IPS DF 19.7 (cell line): Measurements from ENCODE around the gene HPS4.
"Not testable (repeated sequence)": the region's sequence is repeated elsewhere in the genome, so short reads cannot be mapped to it uniquely, and the experiment has no call there.

Source experiments
- DNase-seq: peaks from one replicate; pipeline ENCODE4 v3.0.0-alpha.2; 2013; ENCODE audit warnings: low read depth, low spot score

The HPS4 gene

DNA sequence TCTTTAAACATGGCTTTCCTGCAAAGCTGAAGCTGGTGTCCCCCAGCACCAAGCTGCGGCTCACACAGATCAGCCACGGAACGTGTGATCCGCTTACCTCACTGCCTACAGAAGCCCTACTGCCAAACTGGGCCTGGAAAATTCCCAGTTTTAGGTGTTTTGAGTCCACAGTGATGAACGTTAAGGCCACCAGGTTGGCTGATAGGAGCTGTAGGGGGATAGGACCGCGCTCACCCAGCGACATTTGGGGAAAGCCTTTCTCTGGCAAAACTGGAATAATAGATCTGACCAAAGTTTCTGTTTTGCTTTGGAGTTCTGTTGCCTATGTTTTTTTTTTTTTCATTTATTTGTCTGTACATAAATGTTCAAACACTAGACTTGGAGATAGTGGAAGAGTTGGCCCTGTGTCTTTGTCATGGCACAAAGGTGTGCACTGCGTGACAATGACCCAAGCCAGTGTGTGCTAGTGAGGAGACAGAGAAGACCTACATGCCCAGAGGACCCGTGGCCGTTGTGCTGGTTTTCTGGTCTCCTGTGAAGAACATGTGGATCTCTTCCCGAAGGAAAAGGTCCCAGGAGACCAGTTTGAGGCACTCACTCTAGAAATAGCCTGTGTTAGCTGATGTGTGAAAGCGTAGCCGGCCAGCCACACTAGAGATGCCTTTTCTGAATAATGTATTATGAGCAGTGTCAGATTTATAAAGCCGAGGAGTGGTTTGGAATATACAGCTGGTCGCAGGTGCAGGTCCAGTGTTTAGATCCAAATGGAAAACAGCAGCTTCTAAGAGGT lies 39.5 kb downstream of the HPS4 start:
- DNase-seq = no peak

DNA sequence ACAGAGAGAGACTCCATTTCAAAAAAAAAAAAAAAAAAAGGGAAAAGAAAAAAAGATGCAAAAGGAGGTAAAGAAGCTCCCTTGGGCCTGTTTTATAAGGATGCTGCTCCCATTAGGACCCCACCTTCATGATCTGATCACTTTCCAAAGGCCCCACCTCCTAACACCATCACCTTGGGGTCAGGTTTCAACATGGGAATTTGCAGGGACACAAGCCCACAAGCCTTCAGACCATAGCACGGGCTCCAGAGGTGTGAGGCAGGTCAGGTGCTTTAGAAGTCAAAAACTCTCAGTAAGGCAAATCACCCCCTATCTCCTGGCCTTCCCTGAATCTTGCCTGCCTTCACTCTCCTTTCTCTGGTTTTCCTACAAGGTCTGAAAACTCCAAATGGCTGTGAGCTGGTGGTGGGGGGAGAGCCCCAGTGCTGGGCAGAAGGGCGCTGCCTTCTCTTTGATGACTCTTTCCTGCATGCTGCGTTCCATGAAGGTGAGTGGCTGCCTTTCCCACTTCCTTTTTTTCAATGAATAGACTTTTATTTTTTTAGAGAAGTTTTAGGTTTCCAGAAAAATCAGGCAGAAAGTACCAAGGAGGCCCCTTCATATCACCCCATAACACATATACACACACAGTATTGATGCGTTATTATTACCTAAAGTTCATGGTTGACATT lies 41.4 kb downstream of the HPS4 start:
- DNase-seq = no peak

DNA sequence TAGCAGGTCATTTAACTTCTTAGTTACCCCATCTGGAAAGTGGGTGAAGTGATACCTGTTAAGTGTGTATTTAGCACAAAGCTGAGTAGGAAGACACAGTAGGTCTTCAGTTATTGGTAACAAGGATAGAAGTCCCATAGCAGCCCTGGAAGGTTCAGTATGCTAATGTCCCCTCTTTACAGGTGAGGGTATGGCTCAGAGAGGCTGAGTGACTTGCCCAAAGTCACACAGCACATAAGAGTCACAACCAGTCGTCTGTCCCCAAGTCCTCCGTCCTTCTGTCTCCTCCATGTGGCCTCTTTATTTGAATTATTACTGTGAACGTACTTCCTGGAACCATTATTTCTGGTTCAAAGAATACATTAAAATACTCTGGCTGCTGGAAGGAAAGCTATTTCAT lies 44.0 kb downstream of the HPS4 start:
- no peak for DNase-seq

DNA sequence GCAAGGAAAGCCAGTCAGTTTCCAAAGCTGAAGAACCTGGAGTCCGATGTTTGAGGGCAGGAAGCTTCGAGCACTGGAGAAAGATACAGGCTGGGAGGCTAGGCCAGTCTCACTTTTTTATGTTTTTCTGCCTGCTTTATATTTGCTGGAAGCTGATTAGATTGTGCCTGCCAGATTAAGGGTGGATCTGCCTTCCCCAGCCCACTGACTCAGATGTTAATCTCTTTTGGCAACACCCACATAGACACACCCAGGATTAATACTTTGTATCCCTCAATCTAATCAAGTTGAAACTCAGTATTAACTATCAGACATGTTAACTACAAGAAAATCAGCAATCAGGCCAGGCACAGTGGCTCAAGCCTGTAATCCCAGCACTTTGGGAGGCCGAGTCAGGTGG lies 44.8 kb downstream of the HPS4 start:
- DNase-seq = not testable (repeated sequence)

DNA sequence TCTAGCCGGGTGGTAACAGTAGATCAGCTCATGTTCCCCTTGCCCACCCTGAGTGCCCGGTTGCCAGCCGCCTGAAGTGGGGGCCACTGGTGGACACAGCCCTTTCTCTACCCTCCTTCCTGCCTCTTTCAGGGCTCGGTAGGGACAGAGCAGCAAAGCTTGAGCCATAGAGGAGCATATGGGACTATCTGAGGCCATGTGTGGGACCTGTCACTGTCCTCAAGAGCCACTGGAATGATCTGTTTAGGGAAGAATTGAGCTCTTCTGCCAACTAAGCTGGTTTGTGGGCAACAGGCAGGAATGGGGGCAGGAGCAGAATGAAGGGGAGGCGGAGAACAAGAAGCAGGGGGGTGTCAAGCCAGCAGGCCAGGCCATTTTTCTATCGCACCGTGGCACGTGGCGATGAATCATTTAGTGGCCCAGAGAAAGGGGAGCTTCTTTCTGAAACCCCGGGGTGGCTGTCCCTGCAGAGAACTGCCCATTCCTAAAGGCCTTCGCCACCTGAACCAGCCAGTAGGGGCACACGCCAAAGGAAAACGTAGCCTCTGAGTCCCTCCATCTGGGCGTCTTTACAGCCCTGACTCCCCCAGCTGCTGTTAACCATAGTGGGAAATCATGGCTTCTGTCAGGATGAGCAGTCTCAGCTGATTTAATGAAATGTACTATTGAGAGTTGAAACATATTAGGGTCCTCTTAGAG lies 45.7 kb downstream of the HPS4 start:
- DNase-seq = no peak

DNA sequence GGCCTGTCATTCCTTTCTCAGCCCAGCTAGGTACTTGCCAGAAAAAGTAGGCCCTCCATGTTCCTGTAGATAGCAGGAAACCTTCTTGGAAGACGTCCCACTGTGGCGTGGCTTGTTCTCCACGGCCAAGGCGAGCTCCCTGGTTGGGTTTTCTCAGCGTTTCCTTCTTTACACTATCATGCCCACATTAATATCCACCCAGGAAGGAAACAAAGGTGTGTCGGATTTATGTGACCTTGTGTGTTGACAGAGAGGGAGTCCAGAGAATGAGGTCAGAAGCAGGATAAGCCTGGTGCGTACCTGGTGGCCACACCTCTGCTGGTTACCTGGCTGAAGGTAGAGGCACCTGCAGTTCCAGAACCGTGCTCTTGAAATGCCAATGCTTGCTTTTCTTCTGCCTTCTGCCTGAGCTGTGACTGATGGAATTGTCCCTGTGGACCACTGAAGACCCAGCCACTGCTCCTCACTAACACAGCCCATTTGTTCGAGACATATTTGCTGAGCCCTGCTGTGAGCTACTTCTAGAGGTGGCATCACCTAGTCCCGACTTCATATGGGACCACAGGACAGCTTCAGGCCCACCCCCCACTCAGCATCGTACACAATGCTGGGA lies 46.6 kb downstream of the HPS4 start:
- no peak for DNase-seq

DNA sequence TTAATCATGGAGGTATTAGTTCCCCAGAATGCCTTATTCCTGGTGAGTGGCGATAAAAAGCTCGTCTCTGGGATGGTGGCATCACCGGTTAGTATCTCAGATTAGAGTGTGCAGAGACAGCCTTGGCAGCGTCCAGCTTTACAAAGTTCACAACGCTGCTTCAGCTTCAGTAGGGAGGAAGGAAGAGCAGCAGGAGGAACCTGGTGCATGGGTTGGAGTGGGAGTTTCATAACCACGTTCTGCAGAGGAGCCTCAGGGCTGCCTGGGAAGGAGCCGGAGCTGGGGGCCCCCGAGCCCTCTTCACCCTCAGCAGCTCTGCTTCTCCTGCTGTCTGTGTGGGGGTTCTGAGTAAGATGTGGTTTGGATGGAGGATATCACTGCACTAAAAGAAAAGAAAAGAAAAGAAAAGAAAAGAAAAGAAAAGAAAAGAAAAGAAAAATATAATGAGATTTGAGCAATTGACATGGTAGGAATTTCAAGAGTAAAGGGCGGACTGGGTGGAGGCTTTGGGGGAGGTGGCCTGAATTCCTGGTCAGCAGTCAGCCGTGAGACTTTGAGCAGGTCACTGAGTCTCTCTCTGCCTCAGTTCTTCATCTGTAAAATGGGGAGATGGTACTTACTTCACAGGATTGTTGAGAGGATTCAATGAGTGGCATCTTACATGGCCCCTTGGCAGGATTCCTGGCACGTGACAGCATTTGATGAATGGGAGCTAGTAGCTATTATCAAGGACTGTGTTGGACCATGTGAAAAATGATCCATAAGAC lies 48.1 kb downstream of the HPS4 start:
- DNase-seq = no peak

DNA sequence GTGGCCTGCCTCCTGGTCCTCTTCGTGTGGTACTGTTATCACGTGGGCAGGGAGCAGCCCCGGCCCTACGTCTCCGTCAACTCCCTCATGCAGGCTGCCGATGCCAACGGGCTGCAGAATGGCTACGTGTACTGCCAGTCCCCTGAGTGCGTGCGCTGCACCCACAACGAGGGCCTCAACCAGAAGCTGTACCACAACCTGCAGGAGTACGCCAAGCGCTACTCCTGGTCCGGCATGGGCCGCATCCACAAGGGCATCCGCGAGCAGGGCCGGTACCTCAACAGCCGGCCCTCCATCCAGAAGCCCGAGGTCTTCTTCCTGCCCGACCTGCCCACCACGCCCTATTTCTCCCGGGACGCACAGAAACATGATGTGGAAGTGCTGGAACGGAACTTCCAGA lies 49.8 kb downstream of the HPS4 start:
- DNase-seq = no peak

DNA sequence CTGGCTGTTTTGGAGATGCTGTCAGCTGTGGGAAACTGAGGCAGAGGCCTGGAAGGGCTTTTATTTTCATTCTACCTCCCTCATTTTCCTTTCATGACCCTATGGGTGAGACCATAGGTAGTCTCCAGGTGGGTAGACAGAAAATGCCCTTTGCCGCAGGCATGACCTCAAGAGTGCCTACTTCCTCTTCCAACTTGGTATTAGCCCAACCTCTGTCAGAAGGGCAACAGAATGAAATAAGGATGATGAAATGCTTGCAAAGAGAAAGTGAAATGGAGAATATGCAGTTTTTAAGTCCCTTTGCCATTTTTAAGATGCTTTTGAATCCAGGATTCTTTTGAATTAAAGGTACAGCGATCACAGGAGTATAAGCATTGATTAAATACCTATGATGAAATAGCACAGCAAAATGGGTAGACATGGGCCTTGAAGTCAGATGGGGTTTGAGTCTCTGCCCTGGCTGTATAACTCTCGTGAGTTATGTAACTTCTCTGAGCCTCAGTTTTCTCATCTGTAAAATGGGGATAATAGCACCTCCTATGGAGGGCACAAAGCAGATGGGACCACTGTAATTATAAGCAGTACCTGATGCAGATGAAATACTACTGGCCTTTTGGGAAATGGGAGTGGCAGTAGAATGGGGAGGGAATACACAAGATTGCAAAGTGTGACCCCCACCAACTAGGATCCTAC lies 50.8 kb downstream of the HPS4 start:
- DNase-seq = no peak

DNA sequence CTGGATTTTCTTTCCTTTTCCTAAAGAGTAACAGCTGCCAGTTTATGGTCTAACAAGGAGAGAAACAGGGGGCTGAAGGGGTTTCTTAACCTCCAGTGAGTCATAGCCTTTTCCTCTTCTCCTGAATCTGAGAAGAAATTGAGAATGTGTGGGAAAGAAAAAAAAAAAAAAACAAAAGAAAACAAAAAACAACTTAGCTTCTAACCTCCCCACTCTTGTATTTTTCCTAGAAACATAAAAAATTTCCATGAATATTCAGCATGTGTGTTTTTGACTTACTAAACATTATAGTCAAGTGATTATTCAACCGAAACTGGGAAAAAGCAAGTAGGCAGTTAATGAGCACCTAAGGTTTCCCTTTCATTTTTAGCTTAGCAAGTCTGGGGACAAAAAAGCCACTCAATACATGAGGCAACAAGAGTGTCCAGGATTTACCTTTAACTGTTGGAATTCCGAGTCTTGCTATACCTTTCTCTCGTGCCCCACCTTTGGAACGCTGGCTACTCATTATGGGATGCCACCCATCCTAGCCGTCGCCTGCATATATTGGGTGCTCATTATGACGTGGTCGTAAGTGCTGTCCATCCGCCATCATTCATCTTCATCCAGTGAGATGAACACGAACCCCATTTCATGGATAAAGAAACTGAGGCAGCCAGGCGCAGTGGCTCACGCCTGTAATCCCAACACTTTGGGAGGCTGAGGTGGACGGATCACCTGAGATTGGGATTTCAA lies 52.2 kb downstream of the HPS4 start:
- no peak for DNase-seq

DNA sequence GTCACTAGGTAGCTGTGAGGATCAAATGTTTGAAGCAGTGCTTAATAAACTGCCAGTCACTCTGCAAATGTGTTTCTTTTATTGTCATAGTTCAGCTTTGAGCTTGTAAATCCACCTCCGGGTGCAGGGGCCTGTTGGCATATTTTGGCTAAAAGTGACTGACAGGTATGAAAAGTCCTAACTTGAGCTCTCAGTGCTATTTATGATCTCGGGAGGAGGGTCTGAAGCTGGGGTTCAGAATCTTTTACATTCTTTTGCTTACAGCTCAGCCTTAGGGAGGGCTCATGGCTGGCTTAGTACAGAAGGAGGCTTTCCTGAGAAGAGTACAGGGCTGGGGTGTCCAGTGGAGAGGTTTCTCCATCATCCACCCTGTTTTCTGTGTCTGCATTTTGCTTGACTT lies 53.0 kb downstream of the HPS4 start:
- DNase-seq = no peak

DNA sequence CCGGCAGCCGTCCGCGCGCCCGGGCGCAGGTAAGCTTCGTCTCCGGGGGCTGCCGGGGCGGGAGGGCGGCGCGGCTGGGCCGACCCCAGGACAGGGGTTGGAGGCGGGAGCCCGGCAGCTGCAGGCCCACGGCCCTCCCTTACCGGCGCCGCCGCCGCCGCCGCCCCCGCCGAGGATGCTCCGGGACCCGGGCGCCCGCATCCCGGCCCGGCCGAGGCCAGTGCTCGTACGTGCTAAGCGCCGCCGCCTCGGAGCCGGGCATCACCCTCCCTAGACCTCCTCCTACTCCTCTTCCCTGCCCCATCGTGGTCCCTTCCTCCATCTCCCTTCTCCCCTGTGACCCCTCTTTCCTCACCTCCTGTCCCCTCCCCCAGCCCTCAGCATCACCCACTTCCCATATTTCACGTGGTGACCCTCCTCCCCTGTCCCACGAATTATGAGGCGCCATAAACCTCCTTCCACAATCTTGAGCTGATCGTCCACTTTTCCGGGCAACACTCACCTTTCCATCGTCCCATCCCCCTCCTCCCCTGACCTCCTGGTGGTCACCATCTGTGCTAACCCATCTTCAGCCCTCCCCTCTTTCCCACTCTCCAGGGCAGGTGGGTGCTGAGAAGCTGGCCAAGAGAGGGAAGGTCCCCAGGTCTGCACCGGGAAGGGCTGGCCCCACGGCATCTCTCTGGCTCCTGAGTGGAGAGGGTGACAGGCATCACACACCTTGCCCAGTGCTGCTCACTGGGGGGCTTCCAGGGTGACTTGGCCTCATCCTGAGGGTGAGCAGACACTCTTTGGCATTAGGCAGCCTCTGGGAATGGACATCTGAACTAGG lies 53.9 kb downstream of the HPS4 start:
- DNase-seq = no peak

DNA sequence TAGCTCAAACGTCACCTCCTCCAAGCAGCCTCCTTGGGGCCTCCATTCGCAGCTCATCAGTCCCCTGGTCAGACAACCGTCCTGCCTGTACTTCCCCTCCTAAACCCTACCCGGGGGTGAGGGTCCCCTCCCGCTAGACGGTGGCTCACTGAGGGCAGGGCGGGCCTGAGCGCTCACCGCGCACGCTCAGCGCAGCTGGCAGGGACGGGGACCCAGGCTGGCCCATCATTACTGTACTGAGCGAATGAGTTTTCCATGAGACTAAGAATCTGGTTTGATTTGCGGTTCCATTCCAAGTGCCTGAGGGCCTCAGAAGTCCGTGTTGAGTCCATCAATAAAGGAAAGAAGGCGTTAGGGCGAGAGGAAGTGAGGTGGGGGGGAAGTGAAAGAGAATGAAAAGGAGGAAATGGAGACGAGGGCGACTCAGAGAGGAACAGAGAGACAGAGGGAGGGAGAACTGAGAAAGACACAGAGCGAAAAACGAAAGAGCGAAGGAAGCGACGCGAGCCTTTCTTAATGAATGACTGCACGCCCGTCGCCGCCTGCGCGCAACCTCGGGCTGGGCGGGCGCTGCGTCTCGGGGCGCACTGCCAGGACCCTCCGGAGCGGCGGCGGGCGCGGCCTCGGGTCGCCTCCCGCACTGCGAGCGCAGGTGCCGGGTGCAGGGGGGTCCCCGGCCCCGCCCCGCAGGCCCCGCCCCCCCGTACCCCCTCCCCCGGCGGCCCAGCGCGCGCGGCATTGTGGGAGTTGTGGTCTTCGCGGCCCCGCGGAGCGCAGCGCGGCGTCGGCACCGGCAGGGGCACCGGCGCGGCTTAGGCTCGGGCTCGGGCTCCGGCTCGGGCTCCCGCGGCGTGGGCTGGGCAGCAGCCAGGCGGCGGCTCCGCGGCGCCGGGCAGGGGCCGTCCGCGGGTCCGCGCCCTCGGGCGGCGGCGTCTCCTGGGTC lies 54.8 kb downstream of the HPS4 start, which contains the start of gene ASPHD2:
TSS of gene ASPHD2 (plus strand) at position 746 of the 943 bp plus-strand sequence. CDS start 4,356 bp downstream, outside the sequence.
- no peak for DNase-seq

DNA sequence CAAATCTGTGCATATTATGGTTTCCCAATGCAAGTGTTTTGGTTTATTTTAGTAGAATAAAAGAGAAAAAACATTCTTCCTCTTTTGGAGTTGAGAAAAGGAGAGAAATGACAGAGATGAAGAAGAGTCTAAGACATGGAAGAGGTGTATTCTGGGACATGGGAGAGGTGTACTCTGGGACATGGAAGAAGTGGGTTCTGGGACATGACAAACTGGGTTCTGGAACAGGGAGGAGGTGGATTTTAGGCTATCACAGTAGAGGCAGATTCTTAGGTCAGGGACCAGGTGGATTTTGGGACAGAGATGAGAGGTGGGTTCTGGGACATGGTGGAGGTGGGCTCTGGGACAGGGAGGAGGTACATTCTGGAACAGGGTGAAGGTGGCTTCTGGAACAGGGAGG lies 56.7 kb downstream of the HPS4 start:
- no peak for DNase-seq

DNA sequence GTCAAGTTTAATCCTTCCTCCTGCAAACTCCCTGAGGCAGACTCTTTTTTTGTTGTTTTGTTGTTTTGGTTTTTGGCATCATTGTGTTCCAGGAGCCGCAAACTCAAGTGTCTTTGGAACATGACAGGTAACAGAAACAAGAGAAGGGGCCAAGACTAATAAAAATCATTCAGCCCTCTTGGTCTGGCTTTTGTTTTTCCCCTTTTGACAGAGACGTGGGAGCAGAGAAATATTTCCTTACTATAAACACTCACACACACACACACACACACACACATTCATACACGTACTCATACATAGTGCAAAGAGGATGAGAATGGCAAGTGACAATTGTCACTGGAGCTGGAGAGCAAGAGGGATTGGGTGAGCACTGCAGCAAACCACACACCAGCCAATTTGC lies 65.0 kb downstream of the HPS4 start:
- DNase-seq = no peak

DNA sequence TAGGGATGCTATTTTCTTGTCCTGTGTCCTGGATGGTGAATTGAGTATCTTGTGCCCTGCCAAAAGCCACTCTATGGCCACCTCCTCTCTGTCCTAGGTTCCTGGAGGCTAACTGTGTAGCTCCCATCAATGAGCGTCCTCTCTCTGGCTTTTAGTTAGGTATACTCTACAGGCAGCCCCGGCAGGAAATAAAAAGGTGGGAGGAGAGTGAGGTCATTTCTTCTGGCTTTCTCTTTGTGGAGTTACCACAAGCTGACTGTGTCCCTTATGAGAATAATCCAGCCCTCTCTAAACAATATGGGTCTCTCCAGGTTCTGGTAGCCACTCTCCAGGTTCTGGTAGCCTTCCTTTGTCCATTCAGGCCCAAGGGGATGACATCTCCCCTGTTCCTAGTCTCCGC lies 66.2 kb downstream of the HPS4 start:
- DNase-seq = no peak

DNA sequence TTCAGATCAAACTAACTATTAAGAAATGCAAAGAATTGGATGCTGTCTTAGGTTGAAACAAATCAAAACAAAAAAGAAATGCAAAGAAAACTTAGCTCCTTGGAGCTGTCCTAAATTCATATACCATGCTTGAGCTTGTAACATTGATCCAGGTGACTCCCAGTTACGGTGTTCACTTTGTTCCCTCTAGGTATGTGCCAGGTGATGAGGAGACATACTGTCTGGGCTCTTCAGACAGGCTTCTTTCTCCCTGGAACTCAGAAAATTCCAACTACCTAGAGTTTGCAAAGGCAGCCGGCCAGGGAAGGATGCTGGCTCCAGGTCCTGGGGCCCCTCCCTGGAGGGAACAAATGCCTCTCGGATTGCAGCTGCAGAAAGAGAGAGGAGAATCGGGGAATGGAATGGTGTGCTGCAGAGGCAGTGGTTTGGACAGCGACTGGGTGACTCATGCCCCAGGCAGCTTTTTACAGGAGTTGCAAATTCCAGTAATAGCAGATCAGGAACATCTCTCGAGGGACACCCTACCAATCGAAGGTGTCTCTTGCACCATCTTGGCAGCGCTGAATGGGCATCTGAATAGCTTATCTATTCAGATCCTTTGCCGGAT lies 66.8 kb downstream of the HPS4 start:
- DNase-seq = peak; percentile 71

DNA sequence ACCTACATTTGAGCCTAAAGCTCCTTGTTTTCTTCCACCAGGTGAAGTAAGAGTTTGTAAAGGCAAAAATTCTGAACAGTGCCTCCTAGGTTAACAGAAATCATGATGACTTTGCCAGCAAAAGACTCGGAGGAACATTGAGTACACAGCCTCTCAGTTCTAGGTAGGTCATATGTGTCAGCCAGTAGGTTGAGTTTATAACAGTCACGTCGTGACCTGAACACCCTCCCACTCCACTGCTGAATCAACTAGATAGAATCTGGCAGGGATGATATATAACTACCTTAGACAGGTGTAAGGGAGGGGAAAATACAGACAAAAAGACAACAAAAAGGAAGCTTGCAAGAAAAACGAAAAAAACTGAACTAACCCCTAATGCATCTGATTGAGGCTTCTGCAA lies 67.3 kb downstream of the HPS4 start:
- DNase-seq = no peak
